ENCODE data around the gene TNFRSF9. TPM values are rescaled to one million over a fixed set of nuclear protein-coding genes. Genes with fewer than 3 reads are reported as not detected.

Gene TNFRSF9
- polyA plus RNA-seq, 1 experiment = 0.94 TPM

DNA sequence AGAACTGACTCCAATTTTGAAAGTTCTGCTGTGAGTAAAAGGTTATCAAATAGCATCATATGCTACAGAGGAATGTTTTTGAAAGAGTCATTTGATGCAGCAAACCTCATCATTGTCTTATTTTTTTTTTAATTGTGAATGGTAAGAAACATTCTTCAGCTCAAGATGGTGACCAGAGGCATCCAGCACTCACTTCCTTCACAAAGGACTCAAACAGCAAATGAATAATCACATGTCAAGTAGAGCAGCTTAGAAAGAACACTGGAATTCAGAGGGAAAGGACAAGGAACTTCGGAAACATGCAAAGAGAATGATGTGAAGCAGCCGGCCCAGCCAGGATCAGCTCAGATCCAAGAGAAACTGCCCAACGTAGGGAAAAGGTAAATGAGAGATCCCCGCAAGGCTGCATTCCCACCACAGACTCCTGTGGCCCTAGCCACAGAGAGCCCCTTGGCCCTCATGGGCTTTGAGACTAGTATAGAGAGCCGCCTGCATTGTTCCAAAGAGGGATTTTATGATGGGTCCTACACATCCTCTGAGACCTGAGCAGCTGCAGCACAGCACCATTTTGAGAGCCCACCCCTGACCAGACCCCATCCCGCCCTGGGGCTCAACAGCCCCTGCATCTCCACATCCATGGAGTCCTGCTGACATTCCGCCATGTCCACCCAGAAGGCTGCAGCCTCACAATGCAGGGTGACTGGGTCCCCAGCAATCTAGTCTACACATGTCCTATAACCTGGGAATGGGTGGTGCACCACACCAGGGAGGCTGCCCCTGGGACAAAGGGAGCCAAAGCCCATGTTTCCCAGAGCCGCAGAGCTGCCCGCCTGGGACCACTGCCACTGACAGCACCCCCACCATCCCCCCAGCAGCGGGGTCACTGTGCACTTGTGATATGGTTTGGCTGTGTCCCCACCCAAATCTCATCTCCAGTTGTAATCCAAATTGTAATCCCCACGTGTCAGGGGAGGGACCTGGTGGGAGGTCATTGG is 66.5 kb downstream of the TNFRSF9 start:
- Histone ChIP-seq H3K27me3 (ENCODE audit: control insufficient read depth, insufficient read depth, low read length) (peaks cover 6% of the 10 kb centered on the region), H3K27ac (ENCODE audit: low read depth, low read length) (peak overlapping the region; percentile 11), H3K9me3 (ENCODE audit: control insufficient read depth, insufficient read depth, low read length) (no peaks in the 10 kb centered on the region; the same call in 1 of the 2 replicates), H3K4me3 (ENCODE audit: low read depth, low read length) (no peak overlapping the region)
- ChIA-PET CTCF (no interaction called here), POLR2A (no interaction called here)
- TF ChIP-seq, protein P1, sequence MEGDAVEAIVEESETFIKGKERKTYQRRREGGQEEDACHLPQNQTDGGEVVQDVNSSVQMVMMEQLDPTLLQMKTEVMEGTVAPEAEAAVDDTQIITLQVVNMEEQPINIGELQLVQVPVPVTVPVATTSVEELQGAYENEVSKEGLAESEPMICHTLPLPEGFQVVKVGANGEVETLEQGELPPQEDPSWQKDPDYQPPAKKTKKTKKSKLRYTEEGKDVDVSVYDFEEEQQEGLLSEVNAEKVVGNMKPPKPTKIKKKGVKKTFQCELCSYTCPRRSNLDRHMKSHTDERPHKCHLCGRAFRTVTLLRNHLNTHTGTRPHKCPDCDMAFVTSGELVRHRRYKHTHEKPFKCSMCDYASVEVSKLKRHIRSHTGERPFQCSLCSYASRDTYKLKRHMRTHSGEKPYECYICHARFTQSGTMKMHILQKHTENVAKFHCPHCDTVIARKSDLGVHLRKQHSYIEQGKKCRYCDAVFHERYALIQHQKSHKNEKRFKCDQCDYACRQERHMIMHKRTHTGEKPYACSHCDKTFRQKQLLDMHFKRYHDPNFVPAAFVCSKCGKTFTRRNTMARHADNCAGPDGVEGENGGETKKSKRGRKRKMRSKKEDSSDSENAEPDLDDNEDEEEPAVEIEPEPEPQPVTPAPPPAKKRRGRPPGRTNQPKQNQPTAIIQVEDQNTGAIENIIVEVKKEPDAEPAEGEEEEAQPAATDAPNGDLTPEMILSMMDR (IDR thresholded peaks at IDR 0.05; ENCODE audit: low read depth, low read length) = no peak
- DNase-seq (ENCODE audit: low read depth, low spot score) = no peak

DNA sequence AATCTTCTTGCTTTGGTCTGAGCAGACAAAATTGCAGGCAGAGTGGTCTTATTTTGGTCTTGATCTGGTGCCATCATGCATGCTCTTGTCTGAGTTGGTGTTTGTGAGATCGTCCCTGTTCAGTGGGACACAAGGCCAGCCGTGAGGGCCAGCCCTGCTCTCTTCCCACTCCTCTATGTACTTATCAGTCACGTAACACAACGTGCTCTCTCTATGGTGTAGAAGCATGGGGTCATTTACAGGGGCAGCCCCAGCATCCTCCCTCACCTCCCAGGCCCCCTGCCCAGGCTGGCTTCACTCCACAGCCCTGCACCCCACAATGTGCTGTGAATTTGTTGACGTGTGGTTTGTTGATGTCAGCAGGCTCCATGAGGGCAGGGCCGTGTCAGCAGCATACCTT is 69.5 kb downstream of the TNFRSF9 start:
- POLR2A ChIA-PET = no interaction called here
- H3K27me3 ChIP-seq (ENCODE audit: control insufficient read depth, insufficient read depth, low read length) = peaks cover 8% of the 10 kb centered on the region
- TF ChIP-seq, protein P1 (IDR thresholded peaks at IDR 0.05; ENCODE audit: low read depth, low read length) = no peak
- no peak for DNase-seq (ENCODE audit: low read depth, low spot score)
- CTCF ChIA-PET = no interaction called here
- no peaks in the 10 kb centered on the region; the same call in 1 of the 2 replicates for H3K9me3 ChIP-seq (ENCODE audit: control insufficient read depth, insufficient read depth, low read length)
- H3K27ac ChIP-seq (ENCODE audit: low read depth, low read length) = no peak overlapping the region
- no peak overlapping the region for H3K4me3 ChIP-seq (ENCODE audit: low read depth, low read length)

DNA sequence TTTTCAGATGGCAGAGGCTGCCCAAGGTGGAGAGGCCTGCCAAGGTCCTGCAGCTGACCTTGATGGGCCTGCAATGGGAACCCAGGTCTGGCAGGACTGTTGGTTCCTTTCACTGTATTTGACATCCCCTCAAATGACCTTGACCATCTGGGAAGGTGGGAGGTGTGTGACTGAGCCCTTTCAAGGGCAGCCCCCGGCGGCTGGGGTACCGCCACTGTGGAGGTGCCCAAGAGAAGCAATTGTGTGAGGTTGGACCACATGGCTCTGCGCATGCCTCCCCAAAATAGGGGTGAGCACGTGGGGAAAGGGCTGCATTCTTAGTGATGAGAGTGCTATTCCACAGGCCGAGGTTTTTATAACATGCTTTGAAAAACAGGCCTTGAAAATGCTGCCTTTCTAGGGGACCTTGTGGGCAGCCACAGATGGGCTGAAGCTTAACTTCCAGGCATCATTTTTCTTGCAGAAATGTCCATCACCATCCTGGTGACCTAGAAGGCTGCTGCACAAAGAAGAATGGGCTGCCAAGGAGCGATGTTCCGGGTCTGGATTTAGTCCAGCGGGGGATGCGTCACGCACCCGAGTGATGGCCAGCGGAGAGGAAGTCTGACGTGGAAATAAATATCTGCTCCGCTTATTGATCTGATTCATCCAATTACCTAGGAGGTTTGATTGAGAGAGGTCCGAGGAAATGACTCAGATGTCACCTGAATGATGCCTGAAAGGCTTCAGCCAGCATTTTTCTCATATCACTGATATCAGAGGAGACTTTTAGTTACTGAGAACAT is 71.3 kb downstream of the TNFRSF9 start:
- no peak overlapping the region for H3K27ac ChIP-seq (ENCODE audit: low read depth, low read length)
- CTCF ChIA-PET = no interaction called here
- TF ChIP-seq, protein P1 (IDR thresholded peaks at IDR 0.05; ENCODE audit: low read depth, low read length) = no peak
- no peak overlapping the region for H3K4me3 ChIP-seq (ENCODE audit: low read depth, low read length)
- POLR2A ChIA-PET = no interaction called here
- H3K9me3 ChIP-seq (ENCODE audit: control insufficient read depth, insufficient read depth, low read length) = no peaks in the 10 kb centered on the region; the same call in 1 of the 2 replicates
- no peak for DNase-seq (ENCODE audit: low read depth, low spot score)
- peaks cover 8% of the 10 kb centered on the region for H3K27me3 ChIP-seq (ENCODE audit: control insufficient read depth, insufficient read depth, low read length)

DNA sequence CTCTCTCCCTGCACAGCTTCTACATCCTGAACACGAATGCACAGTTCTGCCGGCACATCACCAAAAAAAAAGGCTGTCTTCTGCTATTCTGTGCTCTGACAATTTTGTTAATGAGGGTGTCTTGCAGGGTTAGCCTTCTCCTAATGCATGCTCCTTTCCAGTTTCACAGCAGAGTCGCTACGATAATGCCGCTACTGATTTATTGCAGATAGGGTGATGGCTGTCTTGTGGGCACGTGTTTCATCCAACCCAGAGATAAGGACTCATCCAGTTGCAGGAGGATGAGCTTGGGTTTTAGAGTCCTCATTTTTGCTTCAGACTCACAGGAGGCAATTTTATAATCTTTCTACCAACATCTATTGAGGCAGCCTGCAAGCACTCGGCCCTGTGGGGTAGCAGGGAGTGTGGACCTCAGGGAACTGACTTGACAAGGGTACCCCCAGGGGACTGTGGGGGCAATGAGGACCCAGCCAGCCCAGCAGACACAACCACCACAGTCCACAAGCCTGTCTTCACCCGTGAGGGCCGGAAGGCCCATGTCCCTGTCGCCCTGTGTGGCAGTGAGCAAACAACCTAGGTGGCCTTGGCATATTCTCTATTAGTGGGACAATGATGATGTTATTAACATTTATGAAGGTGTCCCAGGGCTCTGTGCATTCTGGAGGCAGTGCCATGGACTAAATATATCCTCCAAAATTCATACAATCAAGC is 72.4 kb downstream of the TNFRSF9 start:
- ChIA-PET POLR2A (no interaction called here), CTCF (no interaction called here)
- TF ChIP-seq, protein P1 (IDR thresholded peaks at IDR 0.05; ENCODE audit: low read depth, low read length) = no peak
- Histone ChIP-seq H3K9me3 (ENCODE audit: control insufficient read depth, insufficient read depth, low read length) (peaks cover 3% of the 10 kb centered on the region; the same call in 1 of the 2 replicates), H3K27ac (ENCODE audit: low read depth, low read length) (no peak overlapping the region), H3K27me3 (ENCODE audit: control insufficient read depth, insufficient read depth, low read length) (peaks cover 4% of the 10 kb centered on the region), H3K4me3 (ENCODE audit: low read depth, low read length) (no peak overlapping the region)
- no peak for DNase-seq (ENCODE audit: low read depth, low spot score)

Data from AG04450 (cell line).